MCF 10A (cell line): Measurements from ENCODE around the gene UTP25. TPM values are rescaled to one million over a fixed set of nuclear protein-coding genes. Genes with fewer than 3 reads are reported as not detected.

Experiments used
- BruUV-seq: library from RNA; stranded (reverse); fragments of 400-500 nt; replicated peaks from 2 replicates; lab custom pipeline; 2021; lab: Mats Ljungman, UMichigan
- CTCF ChIA-PET: fragments of 300-600 bp; sonication (Branson Sonifier 250); formaldehyde crosslinking; extraction: SDS; loops from one replicate; lab custom pipeline; 2021; ENCODE audit warnings: antibody characterized with exemption, inconsistent platforms; lab: Yijun Ruan, JAX
- POLR2A ChIA-PET: fragments of 300-600, 350-650 bp; sonication (Branson Sonifier 250); formaldehyde crosslinking; extraction: SDS; loops from one replicate; lab custom pipeline; 2020; ENCODE audit warnings: antibody characterized with exemption, inconsistent platforms; lab: Yijun Ruan, JAX
- DNase-seq: peaks from one replicate; pipeline ENCODE4 v3.0.0-alpha.2; 2018; ENCODE audit not compliant: unreplicated experiment
- H3K27ac Mint-ChIP-seq: one replicate; pipeline ENCODE4 v1.8.0; 2022; ENCODE audit warnings: mild to moderate bottlenecking, low read depth, mixed read lengths; ENCODE audit not compliant: unreplicated experiment
- H3K27me3 Mint-ChIP-seq: one replicate; pipeline ENCODE4 v1.8.0; 2022; ENCODE audit warnings: mixed read lengths; ENCODE audit not compliant: insufficient read depth, unreplicated experiment
- H3K36me3 Mint-ChIP-seq: one replicate; pipeline ENCODE4 v1.8.0; 2022; ENCODE audit warnings: mild to moderate bottlenecking, moderate library complexity, mixed read lengths; ENCODE audit not compliant: insufficient read depth, unreplicated experiment
- H3K4me1 Mint-ChIP-seq: one replicate; pipeline ENCODE4 v1.8.0; 2022; ENCODE audit warnings: mixed read lengths; ENCODE audit not compliant: insufficient read depth, unreplicated experiment
- H3K4me3 Mint-ChIP-seq: one replicate; pipeline ENCODE4 v1.8.0; 2022; ENCODE audit warnings: mild to moderate bottlenecking, moderate library complexity, mixed read lengths; ENCODE audit not compliant: unreplicated experiment
- H3K9me3 Mint-ChIP-seq: one replicate; pipeline ENCODE4 v1.8.0; 2022; ENCODE audit warnings: mixed read lengths; ENCODE audit not compliant: unreplicated experiment
- intact Hi-C: fragments of 100-400 bp; cut with micrococcal nuclease; formaldehyde crosslinking; loops from 2 replicates; pipeline ENCODE4 v1.14.1; 2022
- total RNA-seq: library from RNA; stranded (reverse); gene quantifications from 2 replicates; pipeline ENCODE4 v1.2.3, GENCODE V29; 2022
- TF ChIP-seq, protein P1 (sequence below): fragments of 200-600 bp; IDR thresholded peaks from one replicate; pipeline ENCODE4 v1.8.0; 2022; ENCODE audit warnings: antibody characterized with exemption, mild to moderate bottlenecking; ENCODE audit not compliant: unreplicated experiment

Gene UTP25
- total RNA-seq, 1 experiment from 2014 or later, result 23.8 TPM

DNA sequence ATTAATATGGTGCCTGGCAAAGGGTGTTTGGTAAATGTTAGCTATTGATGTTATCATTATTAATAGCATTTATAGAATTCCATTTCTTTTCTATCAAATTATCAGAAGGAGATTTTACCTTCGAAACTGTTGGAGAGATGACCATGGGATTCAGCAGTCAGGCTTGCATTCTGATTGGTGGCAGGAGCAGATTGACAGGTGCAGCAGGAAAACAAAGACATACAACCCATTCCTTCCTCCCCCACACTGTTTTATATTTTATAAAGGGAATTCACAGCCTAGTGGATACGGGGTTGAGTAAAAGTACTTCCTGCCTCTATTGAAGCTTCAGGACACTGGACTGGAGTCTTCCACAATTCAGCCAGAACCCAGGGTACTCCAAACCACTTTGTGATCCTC, 55.2 kb downstream of the UTP25 start:
- H3K9me3 Mint-ChIP-seq, result no peaks in the 10 kb centered on the region
- peak overlapping the region; percentile 81 for H3K27ac Mint-ChIP-seq
- CTCF ChIA-PET, result interaction anchor here (0.6 to 12.6 kb wide), 9 partner anchors 14 to 229 kb away, joined by 3 to 201 read pairs (median 3); no protein-coding TSS in a partner anchor
- no TSS peak for BruUV-seq
- peak overlapping the region; percentile 3 for H3K4me3 Mint-ChIP-seq
- TF ChIP-seq, protein P1, sequence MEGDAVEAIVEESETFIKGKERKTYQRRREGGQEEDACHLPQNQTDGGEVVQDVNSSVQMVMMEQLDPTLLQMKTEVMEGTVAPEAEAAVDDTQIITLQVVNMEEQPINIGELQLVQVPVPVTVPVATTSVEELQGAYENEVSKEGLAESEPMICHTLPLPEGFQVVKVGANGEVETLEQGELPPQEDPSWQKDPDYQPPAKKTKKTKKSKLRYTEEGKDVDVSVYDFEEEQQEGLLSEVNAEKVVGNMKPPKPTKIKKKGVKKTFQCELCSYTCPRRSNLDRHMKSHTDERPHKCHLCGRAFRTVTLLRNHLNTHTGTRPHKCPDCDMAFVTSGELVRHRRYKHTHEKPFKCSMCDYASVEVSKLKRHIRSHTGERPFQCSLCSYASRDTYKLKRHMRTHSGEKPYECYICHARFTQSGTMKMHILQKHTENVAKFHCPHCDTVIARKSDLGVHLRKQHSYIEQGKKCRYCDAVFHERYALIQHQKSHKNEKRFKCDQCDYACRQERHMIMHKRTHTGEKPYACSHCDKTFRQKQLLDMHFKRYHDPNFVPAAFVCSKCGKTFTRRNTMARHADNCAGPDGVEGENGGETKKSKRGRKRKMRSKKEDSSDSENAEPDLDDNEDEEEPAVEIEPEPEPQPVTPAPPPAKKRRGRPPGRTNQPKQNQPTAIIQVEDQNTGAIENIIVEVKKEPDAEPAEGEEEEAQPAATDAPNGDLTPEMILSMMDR, result no peak
- POLR2A ChIA-PET, result interaction anchor here (0.5 to 8.7 kb wide), 9 partner anchors 8 to 1957 kb away, joined by 3 to 156 read pairs (median 9); no protein-coding TSS in a partner anchor
- DNase-seq, result no peak
- no peaks in the 10 kb centered on the region for H3K36me3 Mint-ChIP-seq
- intact Hi-C loops, result no loop called here
- H3K4me1 Mint-ChIP-seq, result peaks cover 83% of the 10 kb centered on the region
- H3K27me3 Mint-ChIP-seq, result no peaks in the 10 kb centered on the region

GRCh38 chr1:209883341-209883971, 55.7 kb downstream of the UTP25 start:
- H3K36me3 Mint-ChIP-seq, result no peaks in the 10 kb centered on the region
- POLR2A ChIA-PET, result interaction anchor here (2.0 to 8.7 kb wide), 7 partner anchors 7 to 79 kb away, joined by 7 to 156 read pairs (median 16); no protein-coding TSS in a partner anchor
- H3K9me3 Mint-ChIP-seq, result no peaks in the 10 kb centered on the region
- peak overlapping the region; percentile 3 for H3K4me3 Mint-ChIP-seq
- H3K4me1 Mint-ChIP-seq, result peaks cover 83% of the 10 kb centered on the region
- DNase-seq, result no peak
- intact Hi-C loops, result no loop called here
- peak overlapping the region; percentile 81 for H3K27ac Mint-ChIP-seq
- CTCF ChIA-PET, result interaction anchor here (0.7 to 12.6 kb wide), 8 partner anchors 8 to 229 kb away, joined by 3 to 201 read pairs (median 8); no protein-coding TSS in a partner anchor
- TF ChIP-seq, protein P1, result no peak
- BruUV-seq, result no TSS peak
- no peaks in the 10 kb centered on the region for H3K27me3 Mint-ChIP-seq

DNA sequence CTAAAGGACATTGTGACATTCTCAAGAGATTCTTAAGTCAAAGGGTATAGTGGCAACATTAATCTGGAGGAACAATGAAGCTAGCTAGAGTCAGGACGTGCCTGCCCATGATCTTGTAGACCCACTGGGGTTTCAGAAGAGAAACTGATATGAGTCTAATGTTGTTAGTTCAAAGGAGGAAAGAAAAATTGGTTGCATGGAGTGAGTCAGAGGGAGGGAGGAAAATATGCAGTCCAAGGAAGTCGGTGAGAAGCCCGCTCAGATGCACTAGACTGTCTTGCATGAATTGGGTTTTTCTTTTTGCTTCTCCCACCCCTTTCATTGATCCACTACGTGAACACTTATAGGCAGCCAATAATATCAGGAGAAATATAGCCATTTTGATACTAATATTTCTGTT, 56.5 kb downstream of the UTP25 start:
- ChIA-PET CTCF (interaction anchor here (0.6 to 12.6 kb wide), 7 partner anchors 9 to 1689 kb away, joined by 3 to 201 read pairs (median 8); no protein-coding TSS in a partner anchor), POLR2A (interaction anchor here (0.6 to 8.7 kb wide), 11 partner anchors 12 to 105 kb away, joined by 3 to 156 read pairs (median 5); partner anchors contain the start of genes IRF6 and UTP25)
- DNase-seq, result no peak
- TSS peak; percentile 93 for BruUV-seq
- TF ChIP-seq, protein P1, result no peak
- H3K4me1 Mint-ChIP-seq, result peaks cover 75% of the 10 kb centered on the region
- intact Hi-C loops, result loop anchor here (1.0 kb wide), 1 partner anchor 11 kb away; no protein-coding TSS in a partner anchor
- no peaks in the 10 kb centered on the region for H3K27me3 Mint-ChIP-seq
- no peaks in the 10 kb centered on the region for H3K9me3 Mint-ChIP-seq
- no peaks in the 10 kb centered on the region for H3K36me3 Mint-ChIP-seq
- H3K27ac Mint-ChIP-seq, result peak overlapping the region; percentile 81
- H3K4me3 Mint-ChIP-seq, result peak overlapping the region; percentile 0

- H3K27ac Mint-ChIP-seq, result peak overlapping the region; percentile 81
- TF ChIP-seq, protein P1, result no peak
- BruUV-seq, result no TSS peak
- no peaks in the 10 kb centered on the region for H3K9me3 Mint-ChIP-seq
- ChIA-PET CTCF (interaction anchor here (0.6 to 12.6 kb wide), 14 partner anchors 10 to 1689 kb away, joined by 3 to 201 read pairs (median 3); no protein-coding TSS in a partner anchor), POLR2A (interaction anchor here (0.6 to 8.7 kb wide), 14 partner anchors 9 to 104 kb away, joined by 3 to 156 read pairs (median 5); partner anchors contain the start of genes IRF6 and UTP25)
- peak; percentile 99 for DNase-seq
- intact Hi-C loops, result loop anchor here (1.0 to 5.0 kb wide), 2 partner anchors 11 to 32 kb away; no protein-coding TSS in a partner anchor
- H3K4me3 Mint-ChIP-seq, result peak overlapping the region; percentile 0
- peaks cover 70% of the 10 kb centered on the region for H3K4me1 Mint-ChIP-seq
- no peaks in the 10 kb centered on the region for H3K36me3 Mint-ChIP-seq
- H3K27me3 Mint-ChIP-seq, result no peaks in the 10 kb centered on the region
These were observed 56.9 kb downstream of the UTP25 start for GRCh38 chr1:209884665-209885117.
